Measurements from ENCODE around the gene TRMT112.

GRCh38 chr11:64331569-64332371 lies 14.4 kb upstream of the TRMT112 start:
- TF ChIP-seq, protein P1, sequence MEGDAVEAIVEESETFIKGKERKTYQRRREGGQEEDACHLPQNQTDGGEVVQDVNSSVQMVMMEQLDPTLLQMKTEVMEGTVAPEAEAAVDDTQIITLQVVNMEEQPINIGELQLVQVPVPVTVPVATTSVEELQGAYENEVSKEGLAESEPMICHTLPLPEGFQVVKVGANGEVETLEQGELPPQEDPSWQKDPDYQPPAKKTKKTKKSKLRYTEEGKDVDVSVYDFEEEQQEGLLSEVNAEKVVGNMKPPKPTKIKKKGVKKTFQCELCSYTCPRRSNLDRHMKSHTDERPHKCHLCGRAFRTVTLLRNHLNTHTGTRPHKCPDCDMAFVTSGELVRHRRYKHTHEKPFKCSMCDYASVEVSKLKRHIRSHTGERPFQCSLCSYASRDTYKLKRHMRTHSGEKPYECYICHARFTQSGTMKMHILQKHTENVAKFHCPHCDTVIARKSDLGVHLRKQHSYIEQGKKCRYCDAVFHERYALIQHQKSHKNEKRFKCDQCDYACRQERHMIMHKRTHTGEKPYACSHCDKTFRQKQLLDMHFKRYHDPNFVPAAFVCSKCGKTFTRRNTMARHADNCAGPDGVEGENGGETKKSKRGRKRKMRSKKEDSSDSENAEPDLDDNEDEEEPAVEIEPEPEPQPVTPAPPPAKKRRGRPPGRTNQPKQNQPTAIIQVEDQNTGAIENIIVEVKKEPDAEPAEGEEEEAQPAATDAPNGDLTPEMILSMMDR (IDR thresholded peaks at IDR 0.05) = peak; percentile 44 to 84 (median 75)
- peak; percentile 51 to 67 for TF ChIP-seq POLR2AphosphoS5 (IDR thresholded peaks at IDR 0.05)
- TF ChIP-seq EP300 (IDR thresholded peaks at IDR 0.05) = no peak

All from upper lobe of left lung (tissue), 4 donors.